ENCODE data around the gene CACNA1H.

The CACNA1H gene

DNA sequence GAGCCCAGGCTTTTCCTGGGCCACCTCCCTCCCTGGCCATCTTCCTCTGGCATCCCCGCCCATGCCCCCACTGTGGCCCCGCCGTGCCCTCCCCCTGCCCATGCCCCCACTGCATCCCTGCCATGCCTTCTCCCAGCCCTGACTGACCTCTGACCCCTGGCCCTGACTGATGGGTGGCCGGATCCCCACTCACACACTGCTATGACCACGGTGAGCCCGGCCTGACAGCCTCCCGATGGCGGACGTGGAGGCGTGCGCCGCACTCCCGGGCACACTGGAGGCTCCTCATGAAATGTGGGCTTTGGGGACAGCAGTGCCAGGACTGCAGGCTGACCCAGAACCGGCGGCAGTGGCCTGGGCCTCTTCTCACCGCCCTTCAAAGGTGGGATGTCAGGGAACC, 46.2 kb upstream of the CACNA1H start:
- Histone ChIP-seq H3K27me3 (ENCODE audit: low read length) (no peaks in the 10 kb centered on the region), H4K20me1 (ENCODE audit: low read depth, low read length) (no peaks in the 10 kb centered on the region)
- TF ChIP-seq, protein P1, sequence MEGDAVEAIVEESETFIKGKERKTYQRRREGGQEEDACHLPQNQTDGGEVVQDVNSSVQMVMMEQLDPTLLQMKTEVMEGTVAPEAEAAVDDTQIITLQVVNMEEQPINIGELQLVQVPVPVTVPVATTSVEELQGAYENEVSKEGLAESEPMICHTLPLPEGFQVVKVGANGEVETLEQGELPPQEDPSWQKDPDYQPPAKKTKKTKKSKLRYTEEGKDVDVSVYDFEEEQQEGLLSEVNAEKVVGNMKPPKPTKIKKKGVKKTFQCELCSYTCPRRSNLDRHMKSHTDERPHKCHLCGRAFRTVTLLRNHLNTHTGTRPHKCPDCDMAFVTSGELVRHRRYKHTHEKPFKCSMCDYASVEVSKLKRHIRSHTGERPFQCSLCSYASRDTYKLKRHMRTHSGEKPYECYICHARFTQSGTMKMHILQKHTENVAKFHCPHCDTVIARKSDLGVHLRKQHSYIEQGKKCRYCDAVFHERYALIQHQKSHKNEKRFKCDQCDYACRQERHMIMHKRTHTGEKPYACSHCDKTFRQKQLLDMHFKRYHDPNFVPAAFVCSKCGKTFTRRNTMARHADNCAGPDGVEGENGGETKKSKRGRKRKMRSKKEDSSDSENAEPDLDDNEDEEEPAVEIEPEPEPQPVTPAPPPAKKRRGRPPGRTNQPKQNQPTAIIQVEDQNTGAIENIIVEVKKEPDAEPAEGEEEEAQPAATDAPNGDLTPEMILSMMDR (IDR thresholded peaks at IDR 0.05; ENCODE audit: insufficient read depth, low read length, poor library complexity, severe bottlenecking), result no peak
- TF ChIP-seq EZH2phosphoT487 (conservative IDR thresholded peaks at IDR 0.05; ENCODE audit: low read length), result no peak

DNA sequence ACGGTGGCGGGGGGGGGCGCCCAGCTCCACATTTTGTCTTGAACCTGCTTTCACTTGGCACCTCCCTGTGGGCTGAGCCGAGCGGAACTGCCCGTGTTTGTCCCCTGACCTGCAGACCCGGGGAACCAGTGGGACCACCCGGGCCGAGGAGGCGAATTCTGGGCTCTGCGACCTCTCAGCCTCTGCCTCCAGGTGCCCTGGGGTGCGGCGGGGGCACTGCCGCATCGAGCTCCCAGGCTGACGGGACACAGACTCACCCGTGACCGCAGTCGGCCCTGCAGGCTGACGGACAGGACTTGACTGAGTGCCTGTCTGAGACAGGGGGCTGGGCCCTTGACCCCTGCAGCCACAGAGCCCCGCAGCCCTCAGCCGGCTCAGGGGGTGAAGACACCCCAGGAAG, 45.8 kb upstream of the CACNA1H start:
- Histone ChIP-seq H3F3A (ENCODE audit: insufficient read depth) (no peaks in the 10 kb centered on the region), H3K9me3 (ENCODE audit: insufficient read depth, low read length) (no peaks in the 10 kb centered on the region), H3K27ac (ENCODE audit: low read depth, low read length) (no peak overlapping the region), H3K4me2 (ENCODE audit: low read depth, low read length, poor library complexity, severe bottlenecking) (no peak overlapping the region), H3K36me3 (ENCODE audit: low read length) (no peaks in the 10 kb centered on the region), H3K9ac (ENCODE audit: low read length) (no peak overlapping the region), H3K27me3 (ENCODE audit: low read length) (no peaks in the 10 kb centered on the region), H2AFZ (ENCODE audit: low read depth, low read length, severe bottlenecking) (no peak overlapping the region), H3K9me2 (replicated peaks; ENCODE audit: insufficient read depth, low read length) (no peaks in the 10 kb centered on the region), H3K4me3 (ENCODE audit: insufficient read depth, low read length, poor library complexity, severe bottlenecking) (no peak overlapping the region), H4K20me1 (ENCODE audit: low read depth, low read length) (no peaks in the 10 kb centered on the region), H3K79me2 (ENCODE audit: insufficient read depth, low read length) (no peaks in the 10 kb centered on the region)
- no peak for TF ChIP-seq EZH2phosphoT487 (conservative IDR thresholded peaks at IDR 0.05; ENCODE audit: low read length)
- TF ChIP-seq, protein P1 (IDR thresholded peaks at IDR 0.05; ENCODE audit: insufficient read depth, low read length, poor library complexity, severe bottlenecking), result no peak

More for the DNA sequence above, 46.2 kb upstream of the CACNA1H start:
- no peaks in the 10 kb centered on the region for H3F3A ChIP-seq (ENCODE audit: insufficient read depth)
- H3K9me3 ChIP-seq (ENCODE audit: insufficient read depth, low read length), result no peaks in the 10 kb centered on the region
- no peak overlapping the region for H2AFZ ChIP-seq (ENCODE audit: low read depth, low read length, severe bottlenecking)
- no peak overlapping the region for H3K4me2 ChIP-seq (ENCODE audit: low read depth, low read length, poor library complexity, severe bottlenecking)
- no peaks in the 10 kb centered on the region for H3K36me3 ChIP-seq (ENCODE audit: low read length)
- H3K79me2 ChIP-seq (ENCODE audit: insufficient read depth, low read length), result no peaks in the 10 kb centered on the region
- no peak overlapping the region for H3K9ac ChIP-seq (ENCODE audit: low read length)
- H3K9me2 ChIP-seq (replicated peaks; ENCODE audit: insufficient read depth, low read length), result no peaks in the 10 kb centered on the region
- H3K4me3 ChIP-seq (ENCODE audit: insufficient read depth, low read length, poor library complexity, severe bottlenecking), result no peak overlapping the region
- H3K27ac ChIP-seq (ENCODE audit: low read depth, low read length), result no peak overlapping the region

DNA sequence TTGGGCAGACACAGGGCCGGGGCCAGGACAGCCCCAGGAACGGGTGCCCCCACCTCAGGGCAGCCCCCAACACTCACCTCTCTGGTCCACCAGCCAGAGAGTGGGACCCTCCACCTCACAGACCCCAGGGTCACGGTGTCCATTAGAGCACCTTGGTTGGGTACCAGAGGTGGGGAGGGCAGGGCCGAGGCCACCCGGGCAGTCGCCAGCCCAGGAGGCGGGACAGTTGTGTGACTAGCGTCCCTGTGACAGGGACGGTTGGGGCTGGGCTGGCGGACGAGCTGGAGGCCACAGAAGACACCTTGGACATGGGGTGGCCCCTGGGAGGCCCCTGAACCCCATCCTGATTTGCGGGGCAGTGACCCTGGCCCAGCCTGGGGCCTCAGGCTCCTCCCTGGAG, 45.2 kb upstream of the CACNA1H start:
- Histone ChIP-seq H3K79me2 (ENCODE audit: insufficient read depth, low read length) (no peaks in the 10 kb centered on the region), H2AFZ (ENCODE audit: low read depth, low read length, severe bottlenecking) (no peak overlapping the region), H3K4me3 (ENCODE audit: insufficient read depth, low read length, poor library complexity, severe bottlenecking) (no peak overlapping the region), H3K27ac (ENCODE audit: low read depth, low read length) (no peak overlapping the region), H3K9me2 (replicated peaks; ENCODE audit: insufficient read depth, low read length) (no peaks in the 10 kb centered on the region), H3K36me3 (ENCODE audit: low read length) (no peaks in the 10 kb centered on the region), H4K20me1 (ENCODE audit: low read depth, low read length) (no peaks in the 10 kb centered on the region), H3F3A (ENCODE audit: insufficient read depth) (no peaks in the 10 kb centered on the region), H3K27me3 (ENCODE audit: low read length) (no peaks in the 10 kb centered on the region), H3K4me2 (ENCODE audit: low read depth, low read length, poor library complexity, severe bottlenecking) (no peak overlapping the region), H3K9ac (ENCODE audit: low read length) (no peak overlapping the region), H3K9me3 (ENCODE audit: insufficient read depth, low read length) (no peaks in the 10 kb centered on the region)
- TF ChIP-seq, protein P1 (IDR thresholded peaks at IDR 0.05; ENCODE audit: insufficient read depth, low read length, poor library complexity, severe bottlenecking), result no peak
- no peak for TF ChIP-seq EZH2phosphoT487 (conservative IDR thresholded peaks at IDR 0.05; ENCODE audit: low read length)

Data from SU-DHL-6 (cell line).